Lower lobe of right lung (tissue), 2 donors: ENCODE measurements around the gene VAC14. TPM values are rescaled to one million over a fixed set of nuclear protein-coding genes. Genes with fewer than 3 reads are reported as not detected.

ENCODE experiments used
- ATAC-seq, 2 donors: fragments of 200-7000 bp; cut with Tn5 transposase; one replicate each; pipeline ENCODE4 v1.9.1; 2020 to 2022; ENCODE audit warnings: mild to moderate bottlenecking in 2 of 2, moderate library complexity in 2 of 2
- DNase-seq: peaks from one replicate; pipeline ENCODE4 v3.0.0-alpha.2; 2020
- H3K27ac ChIP-seq: fragments of 200-600 bp; one replicate; pipeline ENCODE4 v1.8.0; 2022
- H3K27me3 ChIP-seq: fragments of 200-600 bp; one replicate; pipeline ENCODE4 v1.8.0; 2022; ENCODE audit warnings: low read depth
- H3K36me3 ChIP-seq: fragments of 200-600 bp; one replicate; pipeline ENCODE4 v1.8.0; 2022; ENCODE audit warnings: mild to moderate bottlenecking
- H3K4me1 ChIP-seq: fragments of 200-600 bp; one replicate; pipeline ENCODE4 v1.8.0; 2022
- H3K4me3 ChIP-seq: fragments of 200-600 bp; one replicate; pipeline ENCODE4 v1.8.0; 2022; ENCODE audit warnings: mild to moderate bottlenecking
- H3K9me3 ChIP-seq: fragments of 200-600 bp; one replicate; pipeline ENCODE4 v1.8.0; 2022
- intact Hi-C: fragments of 100-400 bp; cut with DNase I; formaldehyde crosslinking; loops from one replicate; pipeline ENCODE4 v1.11.0; 2022
- total RNA-seq: library from RNA; stranded (reverse); fragmentation: NEBNext Ultra II Directional; extraction: Animal tissue kit (Norgen Biotek cat#: 25700); gene quantifications from one replicate; pipeline ENCODE4 v1.2.1, GENCODE V29; 2021
- TF ChIP-seq, protein P1 (sequence below): fragments of 200-600 bp; IDR thresholded peaks from one replicate; pipeline ENCODE4 v1.8.0; 2022; ENCODE audit warnings: antibody characterized with exemption, mild to moderate bottlenecking
- donor health status: DM: no; HTN: yes; CAD: no; lungs with severe emphysema.

Gene VAC14
- total RNA-seq, 1 donor from 2014 or later, result 49.1 TPM

- no peaks in the 10 kb centered on the region for H3K9me3 ChIP-seq
- intact Hi-C loops, result no loop called here
- H3K36me3 ChIP-seq, result peaks cover 14% of the 10 kb centered on the region
- ATAC-seq (no peak), DNase-seq (no peak)
- no peak overlapping the region for H3K4me3 ChIP-seq
- H3K27me3 ChIP-seq, result no peaks in the 10 kb centered on the region
- peaks cover 80% of the 10 kb centered on the region for H3K4me1 ChIP-seq
- H3K27ac ChIP-seq, result no peak overlapping the region
- TF ChIP-seq, protein P1, sequence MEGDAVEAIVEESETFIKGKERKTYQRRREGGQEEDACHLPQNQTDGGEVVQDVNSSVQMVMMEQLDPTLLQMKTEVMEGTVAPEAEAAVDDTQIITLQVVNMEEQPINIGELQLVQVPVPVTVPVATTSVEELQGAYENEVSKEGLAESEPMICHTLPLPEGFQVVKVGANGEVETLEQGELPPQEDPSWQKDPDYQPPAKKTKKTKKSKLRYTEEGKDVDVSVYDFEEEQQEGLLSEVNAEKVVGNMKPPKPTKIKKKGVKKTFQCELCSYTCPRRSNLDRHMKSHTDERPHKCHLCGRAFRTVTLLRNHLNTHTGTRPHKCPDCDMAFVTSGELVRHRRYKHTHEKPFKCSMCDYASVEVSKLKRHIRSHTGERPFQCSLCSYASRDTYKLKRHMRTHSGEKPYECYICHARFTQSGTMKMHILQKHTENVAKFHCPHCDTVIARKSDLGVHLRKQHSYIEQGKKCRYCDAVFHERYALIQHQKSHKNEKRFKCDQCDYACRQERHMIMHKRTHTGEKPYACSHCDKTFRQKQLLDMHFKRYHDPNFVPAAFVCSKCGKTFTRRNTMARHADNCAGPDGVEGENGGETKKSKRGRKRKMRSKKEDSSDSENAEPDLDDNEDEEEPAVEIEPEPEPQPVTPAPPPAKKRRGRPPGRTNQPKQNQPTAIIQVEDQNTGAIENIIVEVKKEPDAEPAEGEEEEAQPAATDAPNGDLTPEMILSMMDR, result no peak
These were observed 102.1 kb downstream of the VAC14 start for GRCh38 chr16:70698901-70699300.

GRCh38 chr16:70697594-70698170 lies 103.3 kb downstream of the VAC14 start:
- Histone ChIP-seq H3K9me3 (no peaks in the 10 kb centered on the region), H3K36me3 (peaks cover 14% of the 10 kb centered on the region), H3K4me3 (no peak overlapping the region), H3K4me1 (peaks cover 80% of the 10 kb centered on the region), H3K27me3 (no peaks in the 10 kb centered on the region), H3K27ac (peak overlapping the region; percentile 75)
- ATAC-seq, result no peak
- DNase-seq, result no peak
- TF ChIP-seq, protein P1, result peak; percentile 6
- intact Hi-C loops, result no loop called here

DNA sequence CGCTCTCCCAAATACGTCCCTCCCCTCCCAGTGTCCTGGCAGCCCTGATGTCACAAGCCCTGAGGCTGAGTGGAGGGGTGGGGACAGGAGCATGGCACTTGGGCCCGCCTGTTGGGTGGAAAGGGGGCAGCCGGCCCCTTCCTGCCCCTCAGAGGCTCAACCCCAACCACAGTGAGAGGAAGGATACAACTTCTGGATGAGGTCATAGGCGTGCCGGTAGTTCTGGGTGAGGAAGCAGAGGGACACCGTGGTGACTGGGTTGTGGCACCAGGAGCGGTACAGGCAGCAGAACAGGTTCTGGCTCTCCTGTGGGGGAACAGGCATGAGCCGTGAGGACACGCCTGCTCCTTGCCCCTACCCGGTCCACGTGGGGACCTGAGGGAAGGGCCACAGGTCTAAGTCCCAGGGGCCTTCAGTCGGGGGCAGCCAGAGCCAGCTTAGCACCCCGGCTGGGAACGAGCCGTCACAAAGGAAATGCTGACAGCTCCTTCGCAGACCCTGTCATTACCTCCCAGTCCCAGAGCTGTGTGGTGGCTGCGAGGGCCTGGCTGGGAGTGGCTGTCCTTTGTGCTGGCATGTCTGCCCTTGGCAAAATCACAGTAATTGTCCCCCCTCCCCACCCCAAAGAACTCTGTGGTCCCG lies 103.9 kb downstream of the VAC14 start:
- H3K4me1 ChIP-seq, result peaks cover 80% of the 10 kb centered on the region
- no peaks in the 10 kb centered on the region for H3K27me3 ChIP-seq
- H3K36me3 ChIP-seq, result peaks cover 18% of the 10 kb centered on the region
- H3K27ac ChIP-seq, result peak overlapping the region; percentile 75
- no peak overlapping the region for H3K4me3 ChIP-seq
- intact Hi-C loops, result no loop called here
- TF ChIP-seq, protein P1, result no peak
- peak; percentile 76 to 77 for ATAC-seq
- no peaks in the 10 kb centered on the region for H3K9me3 ChIP-seq
- peak; percentile 78 for DNase-seq

DNA sequence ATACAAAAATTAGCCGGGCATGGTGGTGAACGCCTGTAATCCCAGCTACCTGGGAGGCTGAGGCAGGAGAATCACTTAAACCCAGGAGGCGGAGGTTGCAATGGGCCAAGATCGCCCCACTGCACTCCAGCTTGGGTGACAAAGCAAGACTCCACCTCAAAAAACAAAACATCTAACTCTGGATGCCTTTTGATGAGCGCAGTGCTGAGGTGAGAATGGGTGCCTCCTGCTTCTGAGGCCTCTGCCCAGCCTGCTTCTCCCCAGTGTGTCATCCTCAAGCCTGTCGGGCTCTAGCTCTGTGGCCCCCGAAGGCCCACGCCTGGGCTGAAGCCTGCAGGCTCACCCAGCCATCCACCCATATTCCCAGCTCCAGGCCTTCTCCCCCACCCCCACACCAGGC lies 104.6 kb downstream of the VAC14 start:
- Histone ChIP-seq H3K4me3 (no peak overlapping the region), H3K27ac (peak overlapping the region; percentile 75), H3K4me1 (peaks cover 83% of the 10 kb centered on the region), H3K36me3 (peaks cover 18% of the 10 kb centered on the region), H3K27me3 (no peaks in the 10 kb centered on the region), H3K9me3 (no peaks in the 10 kb centered on the region)
- no peak for DNase-seq
- TF ChIP-seq, protein P1, result no peak
- no peak for ATAC-seq
- intact Hi-C loops, result no loop called here

- H3K4me1 ChIP-seq, result peaks cover 83% of the 10 kb centered on the region
These were observed 105.5 kb downstream of the VAC14 start for GRCh38 chr16:70695331-70696070.

More at GRCh38 chr16:70695331-70696070, 105.5 kb downstream of the VAC14 start:
- Histone ChIP-seq H3K4me3 (no peak overlapping the region), H3K27ac (peak overlapping the region; percentile 75), H3K27me3 (no peaks in the 10 kb centered on the region), H3K36me3 (peaks cover 18% of the 10 kb centered on the region), H3K9me3 (no peaks in the 10 kb centered on the region)
- intact Hi-C loops, result no loop called here
- ATAC-seq, result peak; percentile 53 to 66
- TF ChIP-seq, protein P1, result peak; percentile 28
- peak; percentile 73 for DNase-seq
